ENCODE measurements around the gene NR3C1.

DNA sequence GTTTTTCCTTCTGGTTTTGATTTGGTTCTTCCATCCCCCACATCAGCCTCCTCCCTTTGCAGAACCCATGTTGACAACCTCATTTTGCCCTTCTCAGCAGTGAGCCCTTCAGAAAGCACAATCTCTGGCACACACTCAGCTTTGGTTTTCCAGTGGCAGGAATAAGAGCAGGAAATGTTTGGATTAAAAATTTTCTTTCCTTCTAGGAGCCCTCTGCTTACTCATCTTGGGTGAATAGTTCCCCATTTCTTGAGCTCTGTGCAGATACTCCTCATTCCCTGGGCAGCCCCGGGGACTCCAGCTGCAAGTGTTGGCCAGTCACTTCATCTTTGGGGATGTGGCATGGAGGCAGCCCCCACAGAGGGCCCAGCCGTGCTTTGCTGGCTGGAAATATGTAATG lies 170.5 kb downstream of the NR3C1 start:
- TF ChIP-seq, protein P1, sequence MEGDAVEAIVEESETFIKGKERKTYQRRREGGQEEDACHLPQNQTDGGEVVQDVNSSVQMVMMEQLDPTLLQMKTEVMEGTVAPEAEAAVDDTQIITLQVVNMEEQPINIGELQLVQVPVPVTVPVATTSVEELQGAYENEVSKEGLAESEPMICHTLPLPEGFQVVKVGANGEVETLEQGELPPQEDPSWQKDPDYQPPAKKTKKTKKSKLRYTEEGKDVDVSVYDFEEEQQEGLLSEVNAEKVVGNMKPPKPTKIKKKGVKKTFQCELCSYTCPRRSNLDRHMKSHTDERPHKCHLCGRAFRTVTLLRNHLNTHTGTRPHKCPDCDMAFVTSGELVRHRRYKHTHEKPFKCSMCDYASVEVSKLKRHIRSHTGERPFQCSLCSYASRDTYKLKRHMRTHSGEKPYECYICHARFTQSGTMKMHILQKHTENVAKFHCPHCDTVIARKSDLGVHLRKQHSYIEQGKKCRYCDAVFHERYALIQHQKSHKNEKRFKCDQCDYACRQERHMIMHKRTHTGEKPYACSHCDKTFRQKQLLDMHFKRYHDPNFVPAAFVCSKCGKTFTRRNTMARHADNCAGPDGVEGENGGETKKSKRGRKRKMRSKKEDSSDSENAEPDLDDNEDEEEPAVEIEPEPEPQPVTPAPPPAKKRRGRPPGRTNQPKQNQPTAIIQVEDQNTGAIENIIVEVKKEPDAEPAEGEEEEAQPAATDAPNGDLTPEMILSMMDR (IDR thresholded peaks at IDR 0.05 in 4 of 5, conservative IDR thresholded peaks at IDR 0.05 in 1 of 5): no peak
- TF ChIP-seq POLR2A (IDR thresholded peaks at IDR 0.05): no peak

Data from gastrocnemius medialis (tissue), 4 donors.